ENCODE data around the gene EXD3. TPM values are rescaled to one million over a fixed set of nuclear protein-coding genes. Genes with fewer than 3 reads are reported as not detected.
"Not testable (repeated sequence)": the region's sequence is repeated elsewhere in the genome, so short reads cannot be mapped to it uniquely, and the experiment has no call there.

The EXD3 gene
- total and polyA plus RNA-seq, 9 donors: 7.4 to 19.0 (median 11.6) TPM

DNA sequence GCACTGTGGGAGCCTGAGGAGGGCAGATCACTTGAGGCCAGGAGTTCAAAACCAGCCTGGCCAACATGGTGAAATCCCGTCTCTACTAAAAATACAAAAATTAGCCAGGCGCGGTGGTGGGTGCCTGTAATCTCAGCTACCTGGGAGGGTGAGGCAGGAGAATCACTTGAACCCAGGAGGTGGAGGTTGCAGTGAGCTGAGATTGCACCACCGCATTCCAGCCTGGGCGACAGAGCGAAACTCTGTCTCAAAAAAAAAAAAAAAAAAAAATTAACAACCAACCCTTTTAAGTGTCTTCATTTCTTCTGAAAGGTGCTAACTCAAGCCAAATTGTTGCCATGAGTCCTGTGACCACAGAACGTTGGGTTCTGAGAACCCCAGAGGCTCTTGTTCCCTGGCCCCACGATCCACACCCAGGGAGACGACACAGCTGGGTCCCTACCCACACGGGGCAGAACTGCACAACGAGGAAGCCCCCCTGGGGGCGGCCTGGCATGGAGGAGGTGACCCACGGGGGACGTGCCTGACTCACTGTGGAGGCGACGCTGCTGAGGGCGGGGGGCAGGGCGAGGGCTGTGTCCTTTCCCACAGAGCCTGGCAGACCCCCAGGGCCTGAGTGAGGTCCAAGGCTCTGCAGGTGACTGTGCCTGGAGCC, 12.6 kb downstream of the EXD3 start:
- DNase-seq; H3K4me3 ChIP-seq (ENCODE audit: low read length); H3K9me3 ChIP-seq (replicated peaks; ENCODE audit: control insufficient read depth, low read depth, low read length); H3K27ac ChIP-seq (ENCODE audit: low read length); H3K27me3 ChIP-seq (ENCODE audit: control insufficient read depth, insufficient read depth, low read length); H3K36me3 ChIP-seq (ENCODE audit: control insufficient read depth, insufficient read depth, low read length): not testable (repeated sequence)
- WGBS (ENCODE audit: insufficient coverage): 69% methylated on average over 12 of the region's 18 CpGs
- peaks cover 34% of the 10 kb centered on the region for H3K4me1 ChIP-seq (ENCODE audit: control insufficient read depth, insufficient read depth, low read length)

DNA sequence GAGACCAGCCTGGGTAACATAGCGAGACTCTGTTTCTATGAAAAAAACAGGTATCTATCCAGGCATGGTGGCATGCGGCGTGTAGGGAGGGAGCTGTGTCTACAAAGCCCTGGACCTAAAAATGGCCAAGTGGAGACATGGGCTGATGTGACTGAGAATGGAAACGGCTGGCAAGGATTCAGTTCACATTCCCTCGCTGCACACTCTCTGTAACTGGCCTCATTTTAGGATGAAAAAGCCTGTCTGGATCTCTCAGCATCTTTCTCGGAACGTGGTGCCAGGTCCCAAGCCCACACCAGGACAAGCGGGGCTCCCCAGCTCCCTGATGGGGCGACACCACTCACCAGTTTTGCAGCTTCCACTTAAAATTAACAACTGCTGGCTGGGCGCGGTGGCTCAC, 13.4 kb downstream of the EXD3 start:
- 77% methylated on average over 11 of the region's 11 CpGs for WGBS (ENCODE audit: insufficient coverage)
- DNase-seq: no peak
- Histone ChIP-seq H3K27me3 (ENCODE audit: control insufficient read depth, insufficient read depth, low read length) (peaks cover 8% of the 10 kb centered on the region), H3K36me3 (ENCODE audit: control insufficient read depth, insufficient read depth, low read length) (no peaks in the 10 kb centered on the region), H3K27ac (ENCODE audit: low read length) (no peak overlapping the region), H3K4me1 (ENCODE audit: control insufficient read depth, insufficient read depth, low read length) (peaks cover 33% of the 10 kb centered on the region), H3K9me3 (replicated peaks; ENCODE audit: control insufficient read depth, low read depth, low read length) (no peaks in the 10 kb centered on the region), H3K4me3 (ENCODE audit: low read length) (no peak overlapping the region)

DNA sequence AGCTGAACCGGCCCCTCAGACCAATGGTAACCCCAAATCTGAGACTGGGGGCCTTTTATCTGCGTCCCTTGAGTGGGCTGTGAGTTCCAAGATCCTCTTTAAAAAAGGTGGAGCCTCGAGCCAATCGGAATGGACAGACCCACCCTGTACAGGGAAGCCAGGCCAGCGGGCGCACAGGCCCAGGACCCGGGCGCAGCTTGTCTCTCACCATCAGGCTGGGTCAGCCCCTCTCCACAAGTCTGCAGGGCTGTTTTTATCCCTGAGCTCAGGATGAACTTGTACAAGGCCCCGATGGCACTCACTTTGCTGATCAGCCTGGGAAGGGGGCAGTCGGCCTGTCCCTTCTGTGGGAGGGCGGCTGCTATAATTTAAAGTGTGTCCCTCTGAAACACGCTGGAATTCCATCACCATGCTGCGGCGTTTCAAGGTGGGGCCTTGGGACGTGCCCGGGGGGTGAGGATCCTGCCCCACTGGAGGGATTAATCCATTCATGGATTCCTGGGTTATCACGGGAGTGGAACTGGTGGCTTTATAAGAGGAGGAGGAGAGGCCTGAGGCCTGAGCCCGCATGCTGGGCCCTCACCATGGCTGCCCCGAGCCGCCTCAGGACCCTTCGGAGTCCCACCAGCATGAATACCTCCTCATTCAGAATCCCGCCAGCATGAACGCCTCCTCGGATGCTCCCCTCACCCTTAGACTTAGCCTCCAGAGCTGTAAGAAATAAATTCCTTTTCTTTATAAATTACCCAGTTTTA, 14.1 kb downstream of the EXD3 start:
- no peaks in the 10 kb centered on the region for H3K36me3 ChIP-seq (ENCODE audit: control insufficient read depth, insufficient read depth, low read length)
- DNase-seq: no peak
- no peak overlapping the region for H3K4me3 ChIP-seq (ENCODE audit: low read length)
- WGBS (ENCODE audit: insufficient coverage): 83% methylated on average over 18 of the region's 24 CpGs
- peaks cover 8% of the 10 kb centered on the region for H3K27me3 ChIP-seq (ENCODE audit: control insufficient read depth, insufficient read depth, low read length)
- peaks cover 31% of the 10 kb centered on the region for H3K4me1 ChIP-seq (ENCODE audit: control insufficient read depth, insufficient read depth, low read length)
- no peaks in the 10 kb centered on the region for H3K9me3 ChIP-seq (replicated peaks; ENCODE audit: control insufficient read depth, low read depth, low read length)
- H3K27ac ChIP-seq (ENCODE audit: low read length): no peak overlapping the region

DNA sequence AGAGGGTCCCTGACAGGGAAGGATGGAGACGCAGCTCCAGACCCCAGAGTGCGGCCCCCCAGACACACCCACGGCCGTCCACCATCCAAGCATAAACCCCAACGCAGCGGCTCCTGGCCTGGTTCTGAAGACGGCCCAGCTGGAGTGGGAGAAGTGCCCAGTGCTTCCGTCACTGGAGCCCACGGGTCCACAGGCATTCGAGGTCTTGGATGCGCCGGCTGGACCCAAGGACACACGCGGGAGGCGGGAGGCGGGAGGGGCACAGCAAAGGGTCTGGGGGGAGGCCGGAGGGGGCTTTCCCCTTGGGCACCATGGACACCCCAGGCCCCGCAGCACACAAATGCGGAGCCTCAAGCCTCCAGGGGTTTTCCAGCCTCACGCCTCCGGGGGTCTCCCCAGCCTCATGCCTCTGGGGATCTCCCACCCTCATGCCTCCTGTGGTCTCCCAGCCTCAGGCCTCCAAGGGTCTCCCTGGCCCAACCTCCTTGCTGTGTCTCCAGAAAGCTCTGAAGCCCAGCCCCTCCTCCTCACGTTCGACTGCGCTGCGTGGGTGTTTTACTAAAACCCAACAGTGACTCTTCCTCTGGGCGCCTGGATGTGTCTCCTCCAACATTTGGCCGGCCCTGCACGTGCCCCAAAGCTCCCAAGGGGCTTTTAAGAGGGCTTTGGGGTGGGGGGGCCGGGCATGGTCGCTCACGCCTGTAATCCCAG, 15.2 kb downstream of the EXD3 start:
- peak overlapping the region; percentile 7 for H3K27ac ChIP-seq (ENCODE audit: low read length)

DNA sequence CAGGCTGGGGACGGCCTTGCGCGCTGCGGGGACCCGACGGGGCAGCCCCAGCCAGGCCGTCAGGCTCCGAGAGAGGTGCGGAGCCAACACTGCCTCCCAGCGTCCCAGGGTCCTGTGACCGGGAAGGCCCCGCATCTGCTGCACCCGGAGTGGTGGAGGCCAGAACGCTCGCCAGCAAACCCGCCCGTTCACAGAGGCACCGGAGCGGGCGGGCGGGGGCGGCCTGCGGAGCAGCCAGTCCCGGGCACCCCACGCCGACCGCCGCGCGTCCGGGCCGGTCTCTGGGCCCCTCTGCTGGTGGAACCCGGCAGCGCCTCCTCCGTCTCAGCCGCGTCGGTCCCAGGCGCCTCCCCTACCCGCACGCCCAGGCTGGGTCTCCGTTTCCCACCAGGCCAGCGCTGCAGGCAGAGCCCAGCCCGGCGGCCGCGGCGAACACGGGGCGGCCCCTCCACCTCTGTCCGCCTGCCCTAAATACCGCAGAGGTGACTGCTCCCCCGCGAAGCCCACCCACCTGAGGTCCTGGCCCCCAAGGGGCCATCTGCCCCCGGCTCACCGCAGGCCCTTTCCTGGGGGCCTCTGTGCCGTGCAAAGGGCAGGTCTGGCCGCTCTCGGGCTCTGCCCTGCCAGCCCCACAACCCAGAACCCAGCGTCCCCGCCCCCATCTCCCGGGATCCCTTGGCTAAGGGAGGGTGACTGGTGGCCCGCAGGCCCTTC, 15.9 kb downstream of the EXD3 start:
- H3K27ac ChIP-seq (ENCODE audit: low read length): peak overlapping the region; percentile 7
- peak overlapping the region; percentile 30 for H3K4me3 ChIP-seq (ENCODE audit: low read length)
- no peaks in the 10 kb centered on the region for H3K36me3 ChIP-seq (ENCODE audit: control insufficient read depth, insufficient read depth, low read length)
- peaks cover 31% of the 10 kb centered on the region for H3K4me1 ChIP-seq (ENCODE audit: control insufficient read depth, insufficient read depth, low read length)
- 0% methylated on average over 62 of the region's 63 CpGs for WGBS (ENCODE audit: insufficient coverage)
- peak; percentile 77 for DNase-seq
- peaks cover 8% of the 10 kb centered on the region for H3K27me3 ChIP-seq (ENCODE audit: control insufficient read depth, insufficient read depth, low read length)
- no peaks in the 10 kb centered on the region for H3K9me3 ChIP-seq (replicated peaks; ENCODE audit: control insufficient read depth, low read depth, low read length)

More for the DNA sequence above, 15.2 kb downstream of the EXD3 start:
- Histone ChIP-seq H3K4me1 (ENCODE audit: control insufficient read depth, insufficient read depth, low read length) (peaks cover 34% of the 10 kb centered on the region), H3K4me3 (ENCODE audit: low read length) (peak overlapping the region; percentile 30), H3K9me3 (replicated peaks; ENCODE audit: control insufficient read depth, low read depth, low read length) (no peaks in the 10 kb centered on the region), H3K36me3 (ENCODE audit: control insufficient read depth, insufficient read depth, low read length) (no peaks in the 10 kb centered on the region), H3K27me3 (ENCODE audit: control insufficient read depth, insufficient read depth, low read length) (peaks cover 8% of the 10 kb centered on the region)
- DNase-seq: peak; percentile 82
- 26% methylated on average over 26 of the region's 31 CpGs for WGBS (ENCODE audit: insufficient coverage)

DNA sequence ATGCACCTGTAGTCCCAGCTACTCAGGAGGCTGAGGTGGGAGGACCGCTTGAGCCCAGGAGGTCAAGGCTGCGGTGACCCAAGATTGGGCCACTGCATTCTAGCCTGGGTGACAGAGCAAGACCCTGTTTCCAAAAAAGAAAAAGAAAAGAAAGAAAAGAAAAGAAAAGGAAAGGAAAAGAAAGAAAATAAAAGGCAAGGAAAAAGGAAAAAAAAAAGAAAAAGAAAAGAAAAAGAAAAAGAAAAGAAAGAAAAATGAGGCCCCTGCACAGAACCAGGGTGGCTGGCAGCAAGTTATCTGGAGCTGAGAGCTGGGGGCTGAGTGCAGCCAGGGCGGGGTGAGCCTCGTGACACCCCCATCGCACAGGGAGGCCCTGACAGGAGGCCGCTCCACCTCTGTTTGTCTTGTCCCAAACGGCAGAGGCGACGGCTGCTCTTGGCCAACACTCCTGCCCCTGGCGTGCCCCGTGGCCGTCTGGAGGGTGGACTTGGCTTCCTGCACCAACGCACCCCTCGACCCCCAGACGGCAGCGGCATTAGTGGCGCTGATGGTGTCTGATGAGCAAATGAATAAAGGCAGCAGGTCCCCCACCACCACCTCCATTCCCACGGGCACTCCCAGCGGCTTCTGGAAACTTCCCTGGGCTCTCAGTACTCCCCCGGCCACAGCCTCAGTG, 16.7 kb downstream of the EXD3 start:
- 47% methylated on average over 12 of the region's 20 CpGs for WGBS (ENCODE audit: insufficient coverage)
- Histone ChIP-seq H3K36me3 (ENCODE audit: control insufficient read depth, insufficient read depth, low read length) (no peaks in the 10 kb centered on the region), H3K9me3 (replicated peaks; ENCODE audit: control insufficient read depth, low read depth, low read length) (no peaks in the 10 kb centered on the region), H3K4me1 (ENCODE audit: control insufficient read depth, insufficient read depth, low read length) (peaks cover 25% of the 10 kb centered on the region), H3K27ac (ENCODE audit: low read length) (no peak overlapping the region), H3K4me3 (ENCODE audit: low read length) (no peak overlapping the region), H3K27me3 (ENCODE audit: control insufficient read depth, insufficient read depth, low read length) (peaks cover 8% of the 10 kb centered on the region)
- DNase-seq: no peak

DNA sequence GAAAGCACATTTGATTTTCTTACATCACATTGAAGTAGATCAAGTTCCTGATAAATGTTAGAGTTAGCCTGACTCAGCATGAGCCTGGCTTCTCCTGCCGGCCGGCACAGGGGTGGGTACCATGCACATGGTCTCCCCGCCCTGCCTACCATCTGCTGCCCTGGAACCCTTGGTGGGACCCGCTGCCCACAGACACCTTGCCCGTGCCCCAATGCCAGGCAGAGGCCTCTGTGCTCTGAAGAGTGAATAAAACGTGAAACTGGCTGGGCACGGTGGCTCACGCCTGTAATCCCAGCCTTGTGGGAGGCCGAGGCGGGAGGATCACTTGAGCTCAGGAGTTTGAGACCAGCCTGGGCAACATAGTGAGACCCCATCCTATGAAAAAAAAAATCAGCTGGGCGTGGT, 17.3 kb downstream of the EXD3 start:
- WGBS (ENCODE audit: insufficient coverage): 88% methylated on average over 11 of the region's 11 CpGs
- no peak for DNase-seq

DNA sequence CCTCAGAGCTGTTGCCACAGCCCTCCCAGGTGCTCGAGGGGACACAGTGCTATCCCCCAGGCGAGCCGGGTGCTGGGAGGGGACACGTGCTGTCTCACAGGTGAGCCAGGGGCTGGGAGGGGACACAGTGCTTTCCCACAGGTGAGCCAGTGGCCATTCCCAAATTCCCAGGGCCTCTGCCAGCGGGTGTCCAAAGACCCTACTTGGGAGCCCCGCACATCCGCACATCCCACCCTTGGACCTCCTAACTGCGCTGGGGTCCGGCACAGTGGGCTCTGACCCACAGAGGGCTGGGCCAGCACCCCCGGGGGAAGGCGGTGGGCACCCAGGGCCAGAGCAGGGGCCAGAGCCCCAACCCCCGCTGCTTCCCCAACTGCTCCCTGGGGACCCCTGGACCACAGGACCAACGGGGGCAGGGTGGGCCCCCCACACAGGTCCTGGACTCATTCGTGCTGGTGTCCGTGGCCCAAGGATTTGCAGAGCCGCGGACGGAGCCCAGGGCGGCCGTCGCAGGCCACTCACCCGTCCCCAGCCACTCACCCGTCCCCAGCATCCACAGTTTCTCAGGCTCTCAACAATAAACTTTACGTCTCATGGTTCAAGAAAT, 17.9 kb downstream of the EXD3 start:
- H3K36me3 ChIP-seq (ENCODE audit: control insufficient read depth, insufficient read depth, low read length): no peaks in the 10 kb centered on the region

More for the DNA sequence above, 17.3 kb downstream of the EXD3 start:
- Histone ChIP-seq H3K4me1 (ENCODE audit: control insufficient read depth, insufficient read depth, low read length) (peaks cover 23% of the 10 kb centered on the region), H3K27me3 (ENCODE audit: control insufficient read depth, insufficient read depth, low read length) (peaks cover 8% of the 10 kb centered on the region), H3K36me3 (ENCODE audit: control insufficient read depth, insufficient read depth, low read length) (no peaks in the 10 kb centered on the region), H3K9me3 (replicated peaks; ENCODE audit: control insufficient read depth, low read depth, low read length) (no peaks in the 10 kb centered on the region), H3K27ac (ENCODE audit: low read length) (no peak overlapping the region), H3K4me3 (ENCODE audit: low read length) (no peak overlapping the region)

DNA sequence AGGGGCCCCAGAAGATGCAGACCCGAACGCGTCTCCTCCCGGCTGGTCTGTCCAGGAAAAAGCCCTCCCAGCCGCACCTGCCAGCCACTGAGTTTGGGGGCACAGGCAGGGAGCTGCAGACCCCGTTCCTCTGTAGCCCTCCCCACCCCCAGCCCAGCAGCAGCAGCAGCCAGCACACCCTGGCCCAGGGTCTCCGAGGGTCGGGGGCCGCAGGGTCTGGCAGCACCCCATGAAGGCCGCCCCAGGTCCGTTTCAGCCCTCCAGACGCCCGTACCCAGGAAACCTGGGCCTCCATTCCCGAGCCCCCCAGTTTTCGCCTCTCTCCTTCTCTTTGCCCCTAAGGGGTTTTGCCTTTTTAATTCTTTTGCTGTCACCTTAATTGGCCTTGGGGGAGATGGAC, 19.7 kb downstream of the EXD3 start:
- 94% methylated on average over 14 of the region's 15 CpGs for WGBS (ENCODE audit: insufficient coverage)
- Histone ChIP-seq H3K27me3 (ENCODE audit: control insufficient read depth, insufficient read depth, low read length) (peaks cover 8% of the 10 kb centered on the region), H3K9me3 (replicated peaks; ENCODE audit: control insufficient read depth, low read depth, low read length) (no peaks in the 10 kb centered on the region), H3K4me3 (ENCODE audit: low read length) (no peak overlapping the region), H3K27ac (ENCODE audit: low read length) (no peak overlapping the region), H3K4me1 (ENCODE audit: control insufficient read depth, insufficient read depth, low read length) (peaks cover 23% of the 10 kb centered on the region), H3K36me3 (ENCODE audit: control insufficient read depth, insufficient read depth, low read length) (peaks cover 3% of the 10 kb centered on the region)
- DNase-seq: no peak

More for the DNA sequence above, 17.9 kb downstream of the EXD3 start:
- 91% methylated on average over 22 of the region's 24 CpGs for WGBS (ENCODE audit: insufficient coverage)
- peaks cover 23% of the 10 kb centered on the region for H3K4me1 ChIP-seq (ENCODE audit: control insufficient read depth, insufficient read depth, low read length)
- no peak overlapping the region for H3K4me3 ChIP-seq (ENCODE audit: low read length)
- no peak for DNase-seq
- peaks cover 8% of the 10 kb centered on the region for H3K27me3 ChIP-seq (ENCODE audit: control insufficient read depth, insufficient read depth, low read length)
- H3K9me3 ChIP-seq (replicated peaks; ENCODE audit: control insufficient read depth, low read depth, low read length): no peaks in the 10 kb centered on the region
- H3K27ac ChIP-seq (ENCODE audit: low read length): no peak overlapping the region
